ENCODE measurements around the gene SLC34A1. TPM values are rescaled to one million over a fixed set of nuclear protein-coding genes. Genes with fewer than 3 reads are reported as not detected.

Gene SLC34A1
- total and polyA plus RNA-seq, 2 donors (not counting 1 experiment from before 2014, with no cell fraction given), result 0.06 TPM; not detected in 1

GRCh38 chr5:177361418-177362291 is 22.6 kb upstream of the SLC34A1 start:
- Histone ChIP-seq H4K20me1 (ENCODE audit: control insufficient read depth, insufficient read depth, low read length, poor library complexity, severe bottlenecking) (peaks cover 83% of the 10 kb centered on the region), H3K36me3 (replicated peaks in 1 of 2; ENCODE audit: control extremely low read depth in 1 of 2, control insufficient read depth in 1 of 2, extremely low read depth in 1 of 2, insufficient read depth in 2 of 2, low read length in 1 of 2) (peaks cover 0 to 28% of the 10 kb centered on the region in 2 experiments), H3K4me1 (ENCODE audit: control insufficient read depth in 2 of 2, insufficient read depth in 2 of 2, low read length in 2 of 2) (peaks cover 57 to 74% of the 10 kb centered on the region in 2 donors), H3K9me3 (ENCODE audit: control extremely low read depth in 1 of 3, control insufficient read depth in 2 of 3, insufficient read depth in 1 of 3, low read length in 2 of 3) (no peaks in the 10 kb centered on the region), H2AFZ (ENCODE audit: insufficient read depth, low read depth, low read length, poor library complexity, severe bottlenecking) (no peak overlapping the region), H3K27ac (ENCODE audit: low read length in 2 of 2) (peak overlapping the region; percentile 39 to 50), H3K79me2 (ENCODE audit: control insufficient read depth, insufficient read depth, low read length) (peaks cover 87% of the 10 kb centered on the region), H3K9ac (ENCODE audit: low read length) (no peak overlapping the region), H3K4me3 (ENCODE audit: control extremely low read depth in 1 of 5, extremely low read depth in 1 of 5, insufficient read depth in 1 of 5, low read depth in 2 of 5, low read length in 4 of 5) (peak overlapping the region in 1 of 5 experiments; percentile 52), H3K4me2 (replicated peaks; ENCODE audit: low read depth, low read length, poor library complexity, severe bottlenecking) (peak overlapping the region; percentile 81), H3K27me3 (replicated peaks in 1 of 4; ENCODE audit: control extremely low read depth in 1 of 4, control insufficient read depth in 3 of 4, insufficient read depth in 4 of 4, low read length in 3 of 4) (no peaks in the 10 kb centered on the region)
- CTCF ChIA-PET, result interaction anchor here (0.7 to 2.8 kb wide), 12 partner anchors 7 to 96 kb away, joined by 3 to 16 read pairs (median 3); partner anchors contain the start of gene LMAN2
- H3K4me1 Mint-ChIP-seq, result peaks cover 74% of the 10 kb centered on the region
- H3K27me3 Mint-ChIP-seq, result no peaks in the 10 kb centered on the region
- POLR2A ChIA-PET, result interaction anchor here (0.5 to 2.5 kb wide), 3 partner anchors 9 to 40 kb away, joined by 4 to 14 read pairs (median 8); partner anchors contain the start of gene LMAN2
- 5% methylated on average over 4 of the region's 6 CpGs for WGBS (ENCODE audit: insufficient coverage)
- TF ChIP-seq EZH2 (IDR thresholded peaks at IDR 0.05; ENCODE audit: borderline replicate concordance, insufficient read depth, low read depth, low read length, poor library complexity, severe bottlenecking) (no peak), CTCF (IDR thresholded peaks at IDR 0.05) (peak; percentile 16)
- DNase-seq (peak; percentile 64), ATAC-seq (ENCODE audit: low read depth) (peak; percentile 34)
- peak overlapping the region; percentile 93 for H3K27ac Mint-ChIP-seq
- H3K4me3 Mint-ChIP-seq, result peak overlapping the region; percentile 86
- no peaks in the 10 kb centered on the region for H3K9me3 Mint-ChIP-seq (ENCODE audit: insufficient read depth)
- intact Hi-C loops (cut with micrococcal nuclease), result no loop called here

- ATAC-seq (ENCODE audit: low read depth) (no peak), DNase-seq (no peak)
- intact Hi-C loops (cut with micrococcal nuclease), result no loop called here
- no peak for TF ChIP-seq CTCF (IDR thresholded peaks at IDR 0.05)
- no peak for TF ChIP-seq EZH2 (IDR thresholded peaks at IDR 0.05; ENCODE audit: borderline replicate concordance, insufficient read depth, low read depth, low read length, poor library complexity, severe bottlenecking)
- Histone ChIP-seq H3K79me2 (ENCODE audit: control insufficient read depth, insufficient read depth, low read length) (peaks cover 87% of the 10 kb centered on the region), H3K27me3 (replicated peaks in 1 of 4; ENCODE audit: control extremely low read depth in 1 of 4, control insufficient read depth in 3 of 4, insufficient read depth in 4 of 4, low read length in 3 of 4) (no peaks in the 10 kb centered on the region), H3K4me2 (replicated peaks; ENCODE audit: low read depth, low read length, poor library complexity, severe bottlenecking) (peak overlapping the region; percentile 81), H3K9me3 (ENCODE audit: control extremely low read depth in 1 of 3, control insufficient read depth in 2 of 3, insufficient read depth in 1 of 3, low read length in 2 of 3) (no peaks in the 10 kb centered on the region), H2AFZ (ENCODE audit: insufficient read depth, low read depth, low read length, poor library complexity, severe bottlenecking) (no peak overlapping the region), H4K20me1 (ENCODE audit: control insufficient read depth, insufficient read depth, low read length, poor library complexity, severe bottlenecking) (peaks cover 89% of the 10 kb centered on the region), H3K9ac (ENCODE audit: low read length) (peak overlapping the region; percentile 54), H3K36me3 (replicated peaks in 1 of 2; ENCODE audit: control extremely low read depth in 1 of 2, control insufficient read depth in 1 of 2, extremely low read depth in 1 of 2, insufficient read depth in 2 of 2, low read length in 1 of 2) (peaks cover 0 to 34% of the 10 kb centered on the region in 2 experiments), H3K4me3 (ENCODE audit: control extremely low read depth in 1 of 5, extremely low read depth in 1 of 5, insufficient read depth in 1 of 5, low read depth in 2 of 5, low read length in 4 of 5) (peak overlapping the region in 2 of 5 experiments; percentile 45 to 52), H3K27ac (ENCODE audit: low read length in 2 of 2) (peak overlapping the region; percentile 39 to 50), H3K4me1 (ENCODE audit: control insufficient read depth in 2 of 2, insufficient read depth in 2 of 2, low read length in 2 of 2) (peaks cover 51 to 68% of the 10 kb centered on the region in 2 donors)
- 76% methylated on average over 6 of the region's 8 CpGs for WGBS (ENCODE audit: insufficient coverage)
- Mint-ChIP-seq H3K27me3 (no peaks in the 10 kb centered on the region), H3K4me3 (peak overlapping the region; percentile 86), H3K4me1 (peaks cover 68% of the 10 kb centered on the region), H3K27ac (peak overlapping the region; percentile 93), H3K9me3 (ENCODE audit: insufficient read depth) (no peaks in the 10 kb centered on the region)
- ChIA-PET POLR2A (interaction anchor here (2.5 kb wide), 1 partner anchor 11 kb away, joined by 14 read pairs; the partner anchor contains the start of gene LMAN2), CTCF (interaction anchor here (0.7 to 2.8 kb wide), 7 partner anchors 8 to 95 kb away, joined by 3 to 16 read pairs (median 3); partner anchors contain the start of gene LMAN2)
Measured at GRCh38 chr5:177362292-177362609, 22.0 kb upstream of the SLC34A1 start.
